GM11168 (cell line): Measurements from ENCODE around the gene EHD3.

Experiments
- in situ Hi-C: fragments of 300-500 bp; cut with MboI; formaldehyde crosslinking; loops from one replicate; pipeline ENCODE4 v1.12.0; 2022; ENCODE audit warnings: low sequenced_read_pairs; ENCODE audit not compliant: unreplicated experiment

EHD3 gene

DNA sequence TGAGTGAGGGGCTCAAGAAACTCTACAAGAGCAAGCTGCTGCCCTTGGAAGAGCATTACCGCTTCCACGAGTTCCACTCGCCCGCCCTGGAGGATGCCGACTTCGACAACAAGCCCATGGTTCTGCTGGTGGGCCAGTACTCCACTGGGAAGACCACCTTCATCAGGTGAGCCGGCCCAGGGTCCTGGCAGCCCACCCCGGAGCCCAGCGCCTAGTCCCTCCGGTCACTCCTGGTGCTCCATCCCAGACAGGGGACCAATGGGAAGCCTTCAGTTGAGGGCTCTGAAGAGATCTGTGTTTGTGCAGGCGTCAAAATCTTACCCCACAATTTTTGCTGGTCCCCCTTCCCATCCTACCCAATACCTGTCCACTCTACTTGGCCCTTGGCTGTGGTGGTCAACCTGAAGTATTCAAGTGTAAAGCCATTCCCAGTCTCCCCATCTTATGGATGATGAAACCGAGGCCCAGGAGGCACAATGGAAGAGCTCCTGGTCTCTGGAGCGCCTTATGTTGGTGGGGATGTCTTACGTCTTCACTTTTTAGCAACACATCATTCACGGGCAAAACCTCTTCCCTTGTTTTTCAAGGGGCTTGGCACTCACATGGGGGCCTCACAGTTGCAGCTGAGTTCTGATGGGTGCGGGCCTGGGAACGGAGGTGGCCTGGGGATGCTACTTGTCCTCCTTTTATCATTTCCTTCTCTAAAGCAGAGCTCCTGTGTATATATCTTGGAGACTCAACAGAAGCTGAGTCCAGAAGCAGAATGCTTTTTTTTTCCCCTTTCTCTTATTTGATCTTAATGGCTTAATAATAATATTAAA, 941 bp downstream of the EHD3 start:
- in situ Hi-C loops, result no loop called here

DNA sequence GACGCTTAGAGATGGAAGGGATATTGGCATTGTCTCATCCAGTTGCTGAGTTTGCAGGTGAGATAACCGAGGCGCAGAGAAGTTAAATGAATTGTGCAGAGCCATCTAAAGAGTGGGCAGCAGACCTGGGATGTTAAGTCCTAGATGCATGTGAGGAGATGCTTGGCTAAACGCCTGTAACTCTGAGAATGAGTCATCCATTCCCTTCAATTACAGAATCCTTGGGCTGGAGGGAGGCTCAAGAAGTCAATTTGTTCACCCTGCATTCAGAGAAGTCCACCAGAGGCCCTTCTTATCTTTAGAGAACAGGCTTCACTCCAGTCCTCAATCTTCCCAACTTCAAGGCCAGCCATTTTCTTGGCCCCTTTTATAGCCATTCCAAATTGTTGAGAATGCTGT, 1.6 kb downstream of the EHD3 start:
- in situ Hi-C loops, result no loop called here

DNA sequence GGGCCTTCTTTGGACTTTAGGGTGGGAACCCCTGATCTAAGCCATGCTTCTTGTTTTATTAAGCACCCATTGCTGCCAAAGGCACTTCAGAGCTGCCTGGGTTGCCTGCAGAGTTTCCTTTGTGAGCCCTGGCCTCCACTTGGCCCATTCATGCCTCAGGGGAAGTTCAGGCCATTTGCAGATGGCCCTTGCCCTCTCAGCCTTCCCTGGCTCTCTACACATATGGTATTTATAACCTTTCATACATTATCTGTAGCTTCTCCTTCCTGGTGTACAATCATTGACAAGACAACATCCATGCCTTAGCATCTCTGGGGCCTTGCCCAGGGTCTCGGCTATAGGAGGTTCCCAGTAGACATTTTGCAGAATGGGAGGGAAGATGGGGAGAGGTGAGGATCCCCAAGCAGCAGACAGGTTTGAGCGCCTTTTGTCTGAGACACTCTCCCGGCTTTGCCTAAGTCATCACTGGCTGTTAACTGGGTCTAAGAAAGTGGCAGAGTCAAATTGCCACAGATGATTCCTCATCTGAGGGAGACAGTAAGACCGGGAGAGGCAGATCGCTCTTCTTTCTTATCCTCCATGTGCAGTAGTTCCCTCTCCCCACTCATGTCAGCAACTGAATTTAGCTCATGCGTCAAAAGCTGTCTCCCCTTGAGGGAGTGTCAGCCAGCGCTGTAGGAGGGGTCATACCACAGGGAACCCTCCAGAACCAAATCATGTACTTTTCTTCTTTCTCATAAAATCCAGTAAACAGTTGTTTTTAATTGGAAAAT, 2.7 kb downstream of the EHD3 start:
- in situ Hi-C loops, result no loop called here

DNA sequence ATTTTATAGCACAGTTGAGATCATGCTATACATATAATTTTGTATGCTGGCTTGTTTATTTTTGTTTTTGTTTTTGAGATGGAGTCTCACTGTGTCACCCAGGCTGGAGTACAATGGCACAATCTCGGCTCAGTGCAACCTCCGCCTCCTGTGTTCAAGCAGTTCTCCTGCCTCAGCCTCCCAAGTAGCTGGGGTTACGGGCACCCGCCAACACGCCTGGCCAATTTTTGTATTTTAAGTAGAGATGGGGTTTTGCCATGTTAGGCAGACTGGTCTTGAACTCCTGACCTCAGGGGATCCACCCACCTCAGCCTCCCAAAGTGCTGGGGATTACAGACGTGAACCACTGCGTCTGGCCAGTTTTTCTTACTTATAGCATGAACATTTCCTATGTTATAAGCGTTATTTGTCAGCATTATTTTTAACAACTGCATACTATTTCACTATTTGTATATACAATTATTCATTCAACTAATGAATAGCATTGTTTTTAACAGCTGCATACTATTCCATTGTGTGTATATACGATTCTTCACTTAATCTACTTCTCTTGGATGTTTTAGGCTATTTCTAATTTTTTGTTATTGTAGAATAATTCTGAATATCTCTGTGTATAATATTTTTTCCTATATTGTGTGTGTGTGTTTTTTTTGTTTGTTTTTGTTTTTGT, 3.5 kb downstream of the EHD3 start:
- in situ Hi-C loops, result no loop called here

DNA sequence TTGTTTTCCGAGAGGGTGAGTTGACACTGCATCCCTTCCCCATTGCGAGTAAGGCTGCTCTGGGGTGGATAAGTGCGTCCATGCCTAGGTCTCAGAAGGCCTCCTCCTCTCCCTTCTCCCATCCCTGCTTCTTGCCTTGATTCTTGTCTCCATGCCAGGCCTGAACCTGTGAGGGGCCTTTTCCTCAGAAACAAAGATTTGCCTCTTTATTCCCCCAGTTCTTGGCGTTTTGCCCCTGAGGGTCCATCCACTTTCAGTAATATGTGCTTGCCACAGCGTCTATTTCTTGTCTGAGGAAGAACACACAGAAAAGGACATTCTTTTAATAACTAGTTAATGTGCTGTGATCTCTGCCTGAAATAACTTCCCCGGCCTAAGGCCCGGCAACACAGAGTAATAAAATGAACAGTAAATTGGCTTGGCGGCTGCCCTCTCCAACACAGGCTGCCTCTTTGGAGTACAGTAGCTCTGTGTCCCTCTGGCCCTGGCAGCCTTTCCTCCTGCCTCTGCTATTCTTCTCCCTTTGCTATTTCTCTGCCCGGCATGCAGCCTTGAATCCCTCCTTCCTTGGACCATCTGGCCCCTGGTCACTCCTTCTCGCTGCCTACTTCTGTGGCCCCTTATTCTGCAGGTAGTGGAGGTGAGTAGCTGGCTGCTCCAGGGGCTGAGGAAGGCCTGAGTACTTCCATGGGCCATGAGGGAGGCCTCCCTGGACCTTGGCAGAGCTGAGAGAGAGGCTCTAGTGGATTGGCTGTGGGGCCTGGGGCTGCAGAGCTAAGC, 4.4 kb downstream of the EHD3 start:
- in situ Hi-C loops, result no loop called here

DNA sequence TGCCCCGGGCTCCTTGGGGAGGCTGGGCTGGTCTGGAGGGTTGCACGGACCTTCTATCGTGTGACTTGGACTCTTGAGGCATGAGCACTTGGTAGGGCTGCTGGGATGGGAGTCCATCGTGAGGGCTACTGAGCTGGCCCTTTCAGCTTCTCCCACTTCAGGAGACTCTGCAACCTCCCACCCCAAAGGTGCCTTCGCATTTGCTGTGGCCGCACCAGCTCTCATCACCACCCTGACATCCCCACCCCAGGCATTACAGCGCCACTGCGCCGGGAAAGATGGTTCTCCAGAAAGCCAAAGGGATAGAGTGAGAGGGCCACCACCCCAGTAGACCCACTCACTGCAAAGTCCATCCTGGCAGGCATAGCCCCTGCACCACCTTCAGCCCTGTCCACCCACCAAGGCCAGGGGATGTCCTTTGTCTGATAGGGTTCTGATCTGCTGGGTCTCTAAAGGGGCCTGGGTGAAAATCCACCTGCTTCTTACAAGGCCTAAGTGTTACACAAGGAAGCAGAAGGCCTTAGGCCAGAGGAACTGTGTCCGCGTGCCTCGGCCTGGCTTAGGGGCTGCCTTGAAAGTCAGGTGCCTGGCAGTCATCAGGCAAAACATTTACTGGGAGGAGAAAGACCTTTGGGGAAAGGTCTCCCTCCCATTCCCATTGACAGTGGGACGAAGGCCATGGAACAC, 5.1 kb downstream of the EHD3 start:
- in situ Hi-C loops, result no loop called here

DNA sequence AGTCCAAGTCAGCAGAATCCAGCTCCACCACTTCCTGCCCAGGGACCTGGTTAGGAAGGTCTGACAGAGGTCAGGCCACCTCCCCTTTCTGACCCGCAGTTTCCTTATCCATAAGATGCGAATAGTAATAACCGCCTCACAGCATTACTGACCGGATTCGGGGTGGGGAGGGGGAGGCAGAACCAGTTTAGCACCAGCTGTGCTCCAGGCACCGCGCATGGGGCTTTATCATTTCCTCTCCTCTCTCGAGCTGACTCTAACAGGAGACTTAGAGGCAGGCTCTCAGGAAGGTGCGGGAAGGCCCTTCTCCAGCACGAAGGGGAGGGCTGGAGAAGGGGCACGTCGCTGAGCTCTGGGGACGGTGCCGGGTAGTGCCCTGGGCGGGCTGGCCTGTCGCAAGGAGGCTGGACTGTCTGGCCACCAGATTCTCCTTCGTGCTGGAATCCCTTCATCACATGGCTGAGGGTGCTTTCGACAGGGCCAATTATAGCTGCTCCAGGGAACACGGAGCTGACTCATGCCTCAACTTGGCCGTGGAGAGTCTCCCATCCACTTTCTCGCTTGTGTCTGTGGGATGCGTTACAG, 5.7 kb downstream of the EHD3 start:
- in situ Hi-C loops, result no loop called here

DNA sequence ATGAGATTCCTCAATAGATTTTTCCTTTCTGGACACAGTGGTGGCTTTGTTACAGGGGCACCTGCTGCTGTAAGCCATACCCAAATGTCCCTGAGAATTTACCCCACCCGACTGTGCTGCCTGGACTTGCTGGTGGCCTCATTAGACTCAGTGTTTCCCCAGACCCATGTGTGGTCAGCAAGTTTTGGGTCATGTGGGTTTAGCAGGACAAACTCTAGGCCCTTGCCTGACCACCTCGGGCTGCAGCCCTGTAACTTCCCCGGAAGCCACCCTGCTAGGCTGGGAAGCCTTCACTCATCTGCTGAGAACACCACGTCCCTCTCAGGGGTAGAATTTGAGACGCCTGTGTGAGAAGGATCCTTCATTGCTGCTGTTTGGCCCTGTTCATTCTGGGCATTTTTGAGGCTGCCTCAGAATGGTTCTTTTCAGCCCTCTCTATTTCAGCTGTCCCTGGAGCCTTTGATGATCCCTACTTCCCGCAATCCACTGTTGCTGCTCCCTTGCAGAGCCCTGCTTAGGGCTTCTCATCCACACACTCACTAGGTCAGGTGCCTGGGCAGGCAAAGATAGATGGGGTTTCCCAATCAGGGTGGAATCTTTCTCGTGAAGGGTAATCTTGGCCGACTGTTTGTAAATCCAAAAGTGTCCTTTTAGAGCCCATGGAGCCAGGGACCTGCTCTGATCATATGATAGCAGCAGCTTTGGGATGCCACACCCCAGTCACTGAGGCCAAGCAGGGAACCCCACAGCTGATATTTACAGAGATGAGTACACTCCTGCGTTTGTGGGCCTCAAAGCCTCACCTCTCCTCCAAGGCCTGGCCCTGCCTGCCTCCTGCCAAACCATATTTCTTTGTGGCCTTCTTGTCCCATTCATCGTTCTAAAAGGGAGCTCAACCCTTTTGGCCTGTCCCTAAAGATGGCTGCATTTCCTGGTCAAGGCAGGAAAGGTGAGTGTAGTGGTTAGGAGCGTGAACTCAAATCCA, 6.7 kb downstream of the EHD3 start:
- in situ Hi-C loops, result no loop called here

DNA sequence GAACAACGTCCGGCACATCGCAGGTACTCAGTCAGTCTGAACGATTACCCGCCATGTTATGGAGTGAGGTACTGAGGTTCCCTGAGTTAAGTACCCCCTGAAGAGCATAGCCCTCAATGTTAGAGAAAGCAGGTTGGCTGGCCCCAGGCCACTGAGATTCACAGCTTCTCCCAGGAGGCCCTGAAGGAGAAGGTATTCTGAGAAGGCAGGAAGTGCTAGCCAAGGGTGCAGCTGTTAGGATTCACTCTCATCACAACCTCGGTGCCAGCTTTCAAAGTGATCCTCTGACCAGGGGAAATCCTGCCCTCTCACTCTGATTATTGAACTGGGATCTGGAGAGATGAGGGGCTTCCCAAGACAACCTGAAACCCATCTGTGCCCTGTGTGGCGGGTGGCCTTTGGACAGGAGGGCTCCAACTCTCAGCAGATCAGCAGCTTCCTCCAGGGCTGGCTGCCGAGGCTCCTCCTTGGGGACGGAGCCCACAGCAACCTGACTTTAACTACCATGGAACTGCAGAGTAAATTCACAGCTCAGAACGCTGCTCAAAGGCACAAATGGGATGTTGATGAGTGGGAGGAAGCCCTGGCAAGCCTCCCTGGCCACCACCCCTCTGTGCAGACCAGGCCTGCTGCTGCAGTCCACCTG, 7.8 kb downstream of the EHD3 start:
- in situ Hi-C loops, result no loop called here

DNA sequence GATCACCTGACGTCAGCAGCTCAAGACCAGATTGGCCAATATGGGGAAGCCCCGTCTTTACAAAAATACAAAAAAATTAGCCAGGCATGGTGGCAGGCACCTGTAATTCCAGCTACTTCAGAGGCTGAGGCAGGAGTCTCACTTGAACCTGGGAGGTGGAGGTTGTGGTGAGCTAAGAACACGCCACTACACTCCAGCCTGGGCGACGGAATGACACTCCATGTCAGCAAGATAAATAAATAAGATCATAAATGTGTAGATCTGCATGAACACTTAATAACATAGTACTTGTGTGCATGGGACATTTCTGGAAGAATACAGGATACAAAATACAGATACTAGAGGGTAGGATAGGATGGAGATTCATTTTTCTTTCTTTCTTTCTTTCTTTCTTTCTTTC, 9.1 kb downstream of the EHD3 start:
- in situ Hi-C loops, result no loop called here

DNA sequence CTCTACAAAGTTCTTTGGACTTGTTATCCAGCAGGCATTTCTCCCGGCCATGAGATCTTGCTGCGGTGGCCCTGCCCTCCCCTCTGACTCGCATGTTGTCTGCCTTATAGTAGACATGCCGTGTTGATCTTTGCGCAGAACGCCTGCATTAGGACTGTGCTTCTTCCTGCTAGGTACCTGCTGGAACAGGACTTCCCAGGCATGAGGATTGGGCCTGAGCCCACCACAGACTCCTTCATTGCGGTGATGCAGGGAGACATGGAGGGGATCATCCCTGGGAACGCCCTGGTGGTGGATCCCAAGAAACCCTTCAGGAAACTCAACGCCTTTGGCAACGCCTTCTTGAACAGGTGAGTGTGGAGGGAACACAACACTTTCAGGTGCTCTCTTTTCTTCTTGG, 10.1 kb downstream of the EHD3 start:
- in situ Hi-C loops, result no loop called here

DNA sequence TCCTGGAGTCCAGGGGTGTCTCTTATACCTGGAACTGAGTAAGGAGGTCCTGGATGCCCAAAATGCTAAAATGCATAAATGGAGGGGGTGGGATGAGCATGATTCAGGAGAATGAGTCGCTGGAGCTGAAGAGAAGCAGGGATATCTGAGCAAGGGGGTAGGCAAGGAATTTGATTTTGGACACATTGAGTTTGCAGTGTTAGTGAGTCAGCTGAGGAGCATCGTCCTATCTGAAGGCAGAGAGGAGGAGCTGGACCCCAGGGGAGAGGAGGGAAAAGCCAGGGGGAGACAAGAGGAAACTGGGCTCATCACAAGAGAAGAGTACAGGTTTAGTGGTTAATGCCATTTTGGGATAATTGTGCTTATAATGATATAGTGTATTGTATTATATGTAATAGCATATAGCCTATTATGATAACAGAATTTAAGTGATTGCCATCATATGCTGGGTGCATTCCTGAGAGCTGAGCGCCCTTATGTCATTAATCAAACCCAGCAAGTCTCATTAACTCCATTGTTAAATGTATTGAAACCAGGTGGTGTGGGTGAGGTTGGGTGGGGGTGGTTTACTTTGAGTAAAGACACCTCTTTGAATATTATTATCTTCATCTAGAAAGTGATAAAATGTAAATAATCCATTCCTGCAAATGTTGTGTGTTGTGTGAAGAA, 12.4 kb downstream of the EHD3 start:
- in situ Hi-C loops, result no loop called here

DNA sequence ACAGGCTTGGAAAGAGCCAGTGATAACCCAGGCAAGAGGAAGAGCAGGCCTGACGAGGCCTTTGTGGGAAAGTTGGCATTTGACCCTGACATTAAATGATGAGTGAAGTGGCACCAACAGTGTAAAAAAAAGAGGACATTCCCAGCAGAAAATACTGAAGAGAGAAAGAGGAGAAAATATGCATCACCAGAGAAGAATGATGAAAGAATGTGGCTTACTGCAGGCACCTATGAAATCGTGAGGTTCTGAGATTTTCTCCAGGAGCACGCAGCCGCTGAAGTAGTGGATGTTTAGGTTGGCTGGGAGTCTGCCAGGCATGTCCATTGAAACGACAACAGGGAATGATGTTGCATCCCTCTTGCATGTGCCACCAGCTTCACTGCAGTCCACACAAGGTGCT, 13.8 kb downstream of the EHD3 start:
- in situ Hi-C loops, result no loop called here

DNA sequence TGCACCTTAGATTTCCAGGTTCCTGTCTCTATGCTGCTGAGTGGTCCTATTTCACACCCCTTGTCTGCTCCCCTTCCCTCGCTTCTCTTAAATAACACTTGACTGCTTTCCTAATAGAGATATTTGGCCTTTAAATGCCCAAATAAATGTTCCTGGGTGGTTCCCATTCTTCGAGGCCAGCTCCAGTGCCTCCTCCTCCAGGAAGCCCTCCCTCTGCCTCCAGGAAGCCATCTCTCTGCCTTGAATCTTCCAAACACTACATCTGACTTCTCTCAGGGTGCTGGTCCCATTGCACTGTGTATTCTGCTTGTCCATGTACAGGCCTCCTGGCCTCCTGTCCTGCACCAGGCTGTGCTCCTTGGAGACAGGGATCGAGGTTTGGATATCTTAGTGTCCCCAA, 14.2 kb downstream of the EHD3 start:
- in situ Hi-C loops, result no loop called here

DNA sequence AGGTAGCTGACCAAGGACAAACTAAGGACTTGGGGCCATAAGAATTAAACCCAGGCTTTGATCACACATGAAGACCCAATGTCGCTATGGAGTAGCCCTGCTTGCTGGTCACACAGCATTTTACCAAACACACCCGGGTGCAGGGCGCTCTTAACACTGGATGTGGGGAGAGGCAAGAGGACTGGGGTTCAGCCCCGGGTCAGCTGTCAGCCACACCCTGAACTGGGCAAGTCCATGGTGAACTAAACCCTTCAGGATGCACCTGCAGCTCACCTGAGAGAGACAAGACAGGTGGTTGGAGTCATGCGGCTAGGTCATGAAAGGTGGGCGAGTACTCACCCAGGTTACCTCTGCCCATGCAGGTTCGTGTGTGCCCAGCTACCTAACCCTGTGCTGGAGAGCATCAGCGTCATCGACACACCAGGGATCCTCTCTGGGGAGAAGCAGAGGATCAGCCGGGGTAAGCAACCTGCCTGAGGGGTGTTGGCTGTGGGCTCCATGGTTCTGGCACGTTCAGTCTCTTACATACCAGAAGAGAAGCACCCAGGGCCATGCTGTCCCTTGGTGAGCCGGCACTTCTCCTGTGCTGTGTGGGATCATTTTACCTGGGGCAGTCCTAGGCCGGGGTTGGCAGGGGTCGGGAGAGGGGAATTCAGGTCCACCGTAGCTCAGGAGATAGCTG, 15.2 kb downstream of the EHD3 start:
- in situ Hi-C loops, result no loop called here

DNA sequence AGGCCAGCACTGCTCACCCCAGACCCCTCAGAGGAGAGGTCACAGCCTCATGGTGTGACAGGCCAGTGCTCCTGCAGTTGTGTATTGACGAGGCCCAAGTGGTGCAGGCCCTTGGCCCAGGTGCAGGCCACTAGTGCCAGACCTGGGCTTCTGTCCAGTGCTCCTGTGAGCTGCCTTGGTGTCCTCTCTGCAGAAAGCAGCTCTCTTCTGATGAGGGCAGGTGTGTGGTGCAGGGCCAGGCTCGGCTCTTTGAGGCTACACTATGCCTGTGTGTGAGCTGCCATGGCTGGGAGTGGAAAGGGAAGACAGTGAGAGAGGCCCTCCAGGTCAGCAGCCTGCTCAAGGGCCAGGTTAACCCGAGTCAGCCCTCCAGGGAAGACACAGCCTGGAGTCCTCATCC, 17.1 kb downstream of the EHD3 start:
- in situ Hi-C loops, result no loop called here

DNA sequence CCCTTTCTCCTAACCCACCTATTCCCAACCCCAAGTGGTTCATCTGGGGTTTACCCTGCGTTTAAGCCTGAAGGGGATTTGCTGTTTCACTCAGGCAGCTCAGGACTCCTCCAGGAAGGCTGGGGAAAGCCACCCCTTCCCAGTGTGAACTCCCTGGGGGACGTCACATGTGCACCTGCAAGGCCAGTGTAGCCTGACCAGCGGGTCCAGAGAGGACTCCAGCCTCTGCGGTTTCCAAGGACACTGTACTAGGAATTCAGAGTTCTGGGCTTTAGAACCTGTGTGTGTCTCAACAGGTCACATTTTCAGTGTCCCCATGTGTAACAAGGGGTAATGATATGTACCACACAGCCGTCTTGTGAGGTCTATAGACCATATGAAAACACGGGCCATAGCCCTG, 17.9 kb downstream of the EHD3 start:
- in situ Hi-C loops, result no loop called here
